HEK293 (cell line): ENCODE measurements around the gene OXCT2.

ENCODE experiments used
- GLI4 ChIP-seq: fragments of 450-650 bp; formaldehyde crosslinking; IDR thresholded peaks from 2 replicates; pipeline ENCODE4 v1.5.1; 2016; ENCODE audit warnings: missing biosample characterization, missing genetic modification characterization
- INSM2 ChIP-seq: fragments of 450-650 bp; formaldehyde crosslinking; IDR thresholded peaks from 2 replicates; pipeline ENCODE4 v1.5.1; 2016; ENCODE audit warnings: missing biosample characterization, missing genetic modification characterization
- MZF1 ChIP-seq: fragments of 450-650 bp; formaldehyde crosslinking; IDR thresholded peaks from 2 replicates; pipeline ENCODE4 v1.5.1; 2017; ENCODE audit warnings: missing biosample characterization, missing genetic modification characterization, borderline replicate concordance
- PRDM10 ChIP-seq: fragments of 450-650 bp; formaldehyde crosslinking; IDR thresholded peaks from 2 replicates; pipeline ENCODE4 v1.5.1; 2016; ENCODE audit warnings: missing biosample characterization, missing genetic modification characterization
- ZBTB11 ChIP-seq: fragments of 450-650 bp; formaldehyde crosslinking; conservative IDR thresholded peaks from 2 replicates; pipeline ENCODE4 v1.5.1; 2016; ENCODE audit warnings: low read depth, missing biosample characterization, missing genetic modification characterization
- ZBTB21 ChIP-seq: fragments of 450-650 bp; formaldehyde crosslinking; IDR thresholded peaks from 2 replicates; pipeline ENCODE4 v1.5.1; 2017; ENCODE audit warnings: missing biosample characterization, missing genetic modification characterization
- ZBTB44 ChIP-seq: fragments of 450-650 bp; IDR thresholded peaks from 2 replicates; pipeline ENCODE4 v1.5.1; 2018; ENCODE audit warnings: missing biosample characterization, mild to moderate bottlenecking, missing genetic modification characterization
- ZNF148 ChIP-seq: fragments of 450-650 bp; formaldehyde crosslinking; IDR thresholded peaks from 2 replicates; pipeline ENCODE4 v1.5.0; 2017; ENCODE audit warnings: missing biosample characterization, missing genetic modification characterization, borderline replicate concordance
- ZNF202 ChIP-seq: fragments of 450-650 bp; formaldehyde crosslinking; IDR thresholded peaks from 2 replicates; pipeline ENCODE4 v1.5.1; 2016; ENCODE audit warnings: missing biosample characterization, missing genetic modification characterization, borderline replicate concordance
- ZNF280C ChIP-seq: fragments of 450-650 bp; formaldehyde crosslinking; IDR thresholded peaks from 2 replicates; pipeline ENCODE4 v1.5.1; 2016; ENCODE audit warnings: missing biosample characterization, missing genetic modification characterization
- ZNF394 ChIP-seq: fragments of 450-650 bp; formaldehyde crosslinking; IDR thresholded peaks from 2 replicates; pipeline ENCODE4 v1.5.1; 2016; ENCODE audit warnings: missing biosample characterization, missing genetic modification characterization, mild to moderate bottlenecking, moderate library complexity, borderline replicate concordance
- ZNF518A ChIP-seq: fragments of 450-650 bp; formaldehyde crosslinking; conservative IDR thresholded peaks from 2 replicates; pipeline ENCODE4 v1.5.1; 2016; ENCODE audit warnings: low read depth, missing biosample characterization, missing genetic modification characterization
- ZNF549 ChIP-seq: fragments of 450-650 bp; IDR thresholded peaks from 2 replicates; pipeline ENCODE4 v1.5.1; 2018; ENCODE audit warnings: missing biosample characterization, missing genetic modification characterization, mild to moderate bottlenecking, inconsistent platforms, moderate library complexity
- ZNF558 ChIP-seq: fragments of 450-650 bp; formaldehyde crosslinking; IDR thresholded peaks from 2 replicates; pipeline ENCODE4 v1.5.1; 2016; ENCODE audit warnings: missing biosample characterization, missing genetic modification characterization
- ZNF585B ChIP-seq: fragments of 450-650 bp; formaldehyde crosslinking; IDR thresholded peaks from 2 replicates; pipeline ENCODE4 v1.5.1; 2016; ENCODE audit warnings: missing biosample characterization, missing genetic modification characterization
- ZNF629 ChIP-seq: fragments of 450-650 bp; formaldehyde crosslinking; IDR thresholded peaks from 2 replicates; pipeline ENCODE4 v1.5.1; 2017; ENCODE audit warnings: missing biosample characterization, missing genetic modification characterization

OXCT2 gene

GRCh38 chr1:39791838-39792237 is 20.7 kb upstream of the OXCT2 start (continued):
- TF ChIP-seq ZNF202 (tag by site-specific recombination) (no peak), ZNF549 (tag by site-specific recombination) (no peak), ZNF629 (0 out of 2 replicates have a peak, but pooled peaks have one; percentile 30), ZNF518A (tag by site-specific recombination) (peak; percentile 69), MZF1 (tag by site-specific recombination) (no peak), ZBTB21 (tag by site-specific recombination) (0 out of 2 replicates have a peak, but pooled peaks have one; percentile 10), INSM2 (tag by site-specific recombination) (no peak), ZNF558 (tag by site-specific recombination) (peak; percentile 54; the same call in 1 of the 2 replicates), ZNF585B (tag by site-specific recombination) (no peak), ZBTB11 (0 out of 2 replicates have a peak, but pooled peaks have one; percentile 44), ZBTB44 (tag by site-specific recombination) (no peak), GLI4 (tag by site-specific recombination) (no peak), PRDM10 (tag by site-specific recombination) (no peak), ZNF148 (tag by site-specific recombination) (no peak), ZNF280C (tag by site-specific recombination) (no peak), ZNF394 (tag by site-specific recombination) (peak; percentile 86; the same call in 1 of the 2 replicates)
